Measurements from ENCODE around the gene AKAP1.

- TF ChIP-seq CTCF (conservative IDR thresholded peaks at IDR 0.05) (no peak), ZFX (IDR thresholded peaks at IDR 0.05) (no peak)
Measured at GRCh38 chr17:57037411-57037810, 47.6 kb upstream of the AKAP1 start.
